Forelimb muscle (tissue), 1 donor: Measurements from ENCODE around the gene NONO. TPM values are rescaled to one million over a fixed set of nuclear protein-coding genes. Genes with fewer than 3 reads are reported as not detected.
"Not testable (repeated sequence)": the region's sequence is repeated elsewhere in the genome, so short reads cannot be mapped to it uniquely, and the experiment has no call there.

ENCODE experiments used
- DNase-seq: peaks from one replicate; pipeline ENCODE4 v3.0.0-alpha.2; 2013; ENCODE audit warnings: low read depth
- polyA plus RNA-seq: library from polyadenylated mRNA; unstranded; fragments of 120-200 nt; gene quantifications from one replicate; pipeline ENCODE4 v1.2.1, GENCODE V29; 2013; ENCODE audit not compliant: insufficient read length

Gene NONO
- polyA plus RNA-seq, 1 donor, result 300 TPM

DNA sequence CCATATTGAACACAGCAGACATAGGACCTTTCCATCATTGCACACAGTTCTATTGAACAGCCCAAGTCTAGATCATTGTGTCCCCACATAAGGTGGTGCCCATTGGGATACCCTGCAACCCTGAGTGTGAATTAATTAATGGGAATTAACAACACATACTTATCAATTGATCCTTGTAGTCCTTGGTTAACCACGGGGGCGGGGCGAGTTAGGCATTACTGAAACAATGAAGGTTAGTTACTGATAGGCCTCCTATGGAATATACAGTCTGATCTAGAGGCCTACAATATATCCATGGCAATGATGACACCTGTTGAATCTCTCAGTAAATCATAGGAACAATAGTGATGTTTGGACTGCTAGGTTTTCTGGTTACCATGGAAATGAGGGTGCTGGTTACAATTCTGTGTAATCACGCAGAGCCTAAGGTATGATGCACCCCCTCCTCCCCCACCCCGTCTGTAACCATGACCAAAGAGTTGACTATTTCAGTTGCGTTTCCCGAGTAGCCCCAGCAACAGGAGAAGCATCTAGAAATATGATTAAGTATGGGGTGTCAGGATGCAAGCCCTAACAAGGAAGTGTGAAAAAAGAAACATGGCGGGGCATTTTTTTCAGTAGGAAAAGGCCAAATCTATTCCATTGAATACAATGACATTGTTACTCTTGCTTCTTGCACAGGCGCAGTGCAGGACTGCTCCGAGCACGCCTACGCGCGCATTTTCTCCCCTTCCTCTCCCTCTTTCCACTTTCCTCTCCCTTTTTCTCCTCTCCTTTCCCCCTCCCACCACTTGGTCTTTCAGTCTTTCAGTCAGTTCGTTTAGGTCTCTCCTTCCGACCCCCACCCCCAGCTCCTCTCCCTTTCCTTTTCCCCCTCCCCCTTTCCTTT lies 677 bp upstream of the NONO start:
- no peak for DNase-seq

DNA sequence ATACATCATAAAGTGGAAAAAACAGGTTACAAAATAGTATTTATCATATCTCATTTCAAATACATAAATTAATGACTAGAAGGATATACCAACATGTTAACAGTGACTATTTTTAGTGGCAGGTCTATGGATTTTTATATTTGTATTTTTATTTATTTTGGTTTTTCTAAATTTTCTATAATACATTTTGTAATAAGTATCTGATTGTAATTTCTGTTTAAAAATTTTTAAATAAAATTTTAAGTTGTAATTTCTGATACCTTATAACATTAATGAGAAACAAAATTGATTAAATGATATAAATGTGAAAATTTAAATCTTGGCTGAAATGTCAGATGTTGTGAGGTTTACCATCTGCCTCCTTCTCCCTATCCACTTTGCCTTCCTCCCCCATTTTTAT lies 2.5 kb downstream of the NONO start:
- no peak for DNase-seq

GRCh38 chrX:71291381-71291780 lies 7.9 kb downstream of the NONO start:
- DNase-seq, result no peak

- no peak for DNase-seq
These were observed 9.4 kb downstream of the NONO start for GRCh38 chrX:71292669-71293365.

DNA sequence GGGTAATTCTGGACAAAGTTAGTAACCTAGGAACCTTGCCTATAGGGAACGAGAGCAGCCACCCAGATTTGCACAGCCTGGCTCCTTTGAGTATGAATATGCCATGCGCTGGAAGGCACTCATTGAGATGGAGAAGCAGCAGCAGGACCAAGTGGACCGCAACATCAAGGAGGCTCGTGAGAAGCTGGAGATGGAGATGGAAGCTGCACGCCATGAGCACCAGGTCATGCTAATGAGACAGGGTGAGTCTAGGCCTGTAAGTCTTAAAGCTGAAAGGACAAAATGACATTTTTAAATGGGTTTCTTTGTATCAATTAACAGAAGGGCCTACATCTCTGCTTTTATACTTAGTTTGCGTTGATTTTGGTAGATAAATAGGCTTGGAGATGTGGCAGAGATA lies 13.4 kb downstream of the NONO start:
- DNase-seq, result no peak

DNA sequence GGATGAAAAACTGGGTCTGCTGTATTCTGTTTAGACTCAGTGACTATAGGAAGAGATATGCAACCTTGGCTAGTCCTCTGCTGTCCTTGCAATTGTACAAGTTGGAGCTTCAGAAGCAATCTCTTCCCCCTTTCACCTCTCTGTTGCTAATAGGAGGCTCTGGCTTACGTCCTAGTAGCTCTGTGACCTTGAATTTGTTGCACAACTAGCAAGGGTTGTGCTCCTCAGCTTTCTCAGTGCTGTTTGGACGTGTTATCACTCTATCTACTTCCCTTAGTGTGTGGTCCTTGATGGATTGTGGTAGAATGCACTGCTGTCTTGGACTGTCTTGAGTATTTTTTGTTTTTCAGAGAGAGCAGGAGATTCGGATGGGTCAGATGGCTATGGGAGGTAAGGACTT lies 14.7 kb downstream of the NONO start:
- no peak for DNase-seq

GRCh38 chrX:71300064-71300463 lies 16.6 kb downstream of the NONO start:
- not testable (repeated sequence) for DNase-seq

- not testable (repeated sequence) for DNase-seq
These were observed 17.1 kb downstream of the NONO start for GRCh38 chrX:71300495-71300894.

GRCh38 chrX:71301195-71301924 lies 17.9 kb downstream of the NONO start, which contains the start of gene ITGB1BP2:
Gene ITGB1BP2, plus strand, starts transcription at chrX:71301750. Its CDS starts 57 bp downstream, at chrX:71301807.
- DNase-seq, result no peak

DNA sequence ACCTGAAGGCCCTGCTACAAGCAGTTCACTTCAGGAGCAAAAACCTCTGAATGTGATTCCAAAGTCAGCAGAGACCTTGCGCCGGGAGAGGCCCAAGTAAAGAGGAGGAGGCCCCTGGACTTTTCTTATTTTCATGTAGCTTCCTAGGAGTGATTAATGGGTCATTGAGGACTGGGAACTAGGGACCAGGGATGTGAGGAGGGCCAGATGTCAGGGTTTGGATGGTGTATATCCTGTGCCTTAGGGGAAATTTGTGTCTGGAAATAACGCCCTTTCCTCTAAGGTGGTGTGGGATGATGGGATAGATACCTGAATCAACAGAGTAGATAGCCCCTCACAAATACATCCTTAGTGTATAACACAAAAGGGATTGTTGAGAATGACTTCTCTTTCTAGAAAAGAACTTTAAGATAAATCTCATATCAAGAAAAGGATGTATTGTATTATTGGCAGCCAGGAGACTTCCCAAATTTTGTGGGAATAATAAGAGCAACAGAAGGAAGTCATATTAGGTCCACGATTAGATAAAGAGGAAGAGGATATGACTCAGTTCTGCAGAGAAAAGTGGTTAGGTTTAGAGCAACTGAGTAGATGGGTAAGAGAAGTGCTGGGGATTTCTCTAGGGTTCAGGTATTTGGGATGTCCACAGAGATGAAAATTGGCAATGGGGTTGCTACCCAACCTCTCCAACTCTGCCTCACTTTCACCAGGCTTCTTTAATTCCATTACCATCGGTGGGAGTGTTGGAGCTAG lies 19.2 kb downstream of the NONO start:
- DNase-seq, result no peak

- DNase-seq, result no peak
These were observed 21.1 kb downstream of the NONO start for GRCh38 chrX:71304561-71304960.

DNA sequence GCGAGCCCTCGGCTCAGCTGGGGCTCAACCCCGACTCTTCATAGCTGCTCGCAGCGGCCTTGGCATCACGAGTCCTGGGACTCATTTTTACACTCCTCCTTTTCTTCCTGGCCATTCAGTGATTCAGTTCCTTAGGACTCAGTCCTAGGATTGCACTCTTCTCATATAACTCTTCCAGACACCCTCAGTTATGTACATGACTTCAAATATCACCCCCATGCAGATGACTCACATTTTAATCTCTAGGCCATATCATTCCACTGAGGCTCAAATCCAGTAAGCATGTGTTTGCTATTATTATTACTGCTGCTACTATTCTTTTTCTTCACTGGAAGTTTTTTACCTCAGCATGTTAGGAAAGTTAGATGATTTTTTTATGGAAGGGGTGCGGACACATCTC lies 32.5 kb downstream of the NONO start:
- no peak for DNase-seq

GRCh38 chrX:71316959-71317358 lies 33.5 kb downstream of the NONO start:
- not testable (repeated sequence) for DNase-seq

DNA sequence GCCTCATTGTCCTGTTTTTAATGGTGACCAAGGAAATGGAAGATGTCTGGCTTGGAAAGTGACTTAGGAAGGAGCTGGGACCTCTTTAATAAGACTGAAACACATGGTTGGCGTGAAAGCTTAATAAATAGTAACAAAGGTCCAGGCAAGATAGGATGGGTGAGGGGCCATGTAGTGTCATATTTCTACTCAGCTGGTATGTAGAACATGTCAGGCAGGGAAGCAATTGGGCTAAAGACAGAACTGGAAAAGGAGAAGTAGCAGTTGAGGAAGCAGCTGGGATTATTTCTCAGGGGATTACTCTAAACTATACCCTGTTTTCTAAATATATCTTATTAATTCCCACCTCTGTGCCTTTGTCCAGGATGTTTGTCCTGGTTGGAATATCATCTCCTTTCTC lies 36.7 kb downstream of the NONO start:
- DNase-seq, result no peak

DNA sequence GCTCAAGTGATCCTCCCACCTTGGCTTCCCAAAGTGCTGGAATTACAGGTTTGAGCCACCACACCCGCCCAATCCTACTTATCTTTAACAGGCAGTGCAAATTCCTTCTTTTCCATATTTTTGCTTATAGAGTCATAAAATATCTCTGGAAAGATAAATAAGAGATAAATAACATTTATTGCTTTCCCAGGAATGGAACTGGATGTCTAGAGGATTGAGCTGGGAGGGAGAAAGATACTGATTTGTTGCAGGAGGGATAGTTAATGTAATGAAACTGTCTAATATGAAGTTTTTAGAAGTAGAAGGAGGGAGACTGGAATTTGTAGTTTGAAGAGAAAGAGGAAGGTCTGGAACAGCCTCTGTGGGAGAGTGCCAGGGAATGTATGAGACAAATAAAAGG lies 38.3 kb downstream of the NONO start:
- DNase-seq, result no peak

DNA sequence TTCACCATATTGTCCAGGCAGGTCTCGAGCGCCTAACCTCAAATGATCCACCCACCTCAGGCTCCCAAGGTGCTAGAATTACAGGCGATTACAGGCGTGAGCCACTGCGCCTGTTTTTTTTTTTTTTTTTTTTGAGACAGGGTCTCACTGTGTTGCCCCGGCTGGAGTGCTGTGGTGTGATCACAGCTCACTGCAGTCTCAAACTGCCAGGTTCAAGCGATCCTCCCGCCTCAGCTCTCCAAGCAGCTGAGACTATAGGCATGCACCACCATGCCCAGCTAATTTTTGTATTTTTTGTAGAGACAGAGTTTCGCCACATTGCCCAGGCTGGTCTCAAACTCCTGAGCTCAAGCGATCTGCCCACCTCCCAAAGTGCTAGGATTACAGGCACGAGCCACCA lies 41.0 kb downstream of the NONO start:
- DNase-seq, result not testable (repeated sequence)

DNA sequence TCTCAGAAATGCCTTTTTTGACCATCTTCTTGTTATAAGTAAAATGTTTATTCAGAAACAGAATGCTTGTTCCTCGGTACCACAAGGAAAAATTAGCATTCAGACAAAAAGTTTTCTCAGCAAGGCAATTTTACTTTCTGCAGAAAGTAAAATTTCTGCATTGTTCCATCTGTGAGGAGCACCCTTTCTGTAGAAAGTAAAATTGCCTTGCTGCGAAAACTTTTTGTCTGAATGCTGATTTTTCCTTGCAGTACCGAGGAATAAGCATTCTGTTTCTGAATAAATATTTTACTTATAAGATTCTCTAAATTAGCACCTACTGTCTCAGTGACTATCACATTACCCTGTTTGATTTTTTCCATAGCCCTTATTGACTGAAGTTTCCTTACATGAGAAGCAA lies 43.0 kb downstream of the NONO start:
- no peak for DNase-seq

GRCh38 chrX:71349151-71349665 lies 65.8 kb downstream of the NONO start:
- not testable (repeated sequence) for DNase-seq

GRCh38 chrX:71349867-71350266 lies 66.4 kb downstream of the NONO start:
- DNase-seq, result not testable (repeated sequence)
